ENCODE data around the gene MRPL36.

The MRPL36 gene

GRCh38 chr5:1840071-1840547 lies 40.5 kb upstream of the MRPL36 start:
- Histone ChIP-seq H3K4me2 (no peak overlapping the region; the same call in 1 of the 2 replicates), H3K9me3 (no peaks in the 10 kb centered on the region), H3K27me3 (peaks cover 25% of the 10 kb centered on the region), H4K20me1 (no peaks in the 10 kb centered on the region), H3K4me3 (no peak overlapping the region), H3K9ac (no peak overlapping the region), H3K27ac (no peak overlapping the region), H3K36me3 (no peaks in the 10 kb centered on the region), H3K4me1 (peaks cover 38% of the 10 kb centered on the region)
- no peak for TF ChIP-seq Cebpa-rat (IDR thresholded peaks at IDR 0.05)

DNA sequence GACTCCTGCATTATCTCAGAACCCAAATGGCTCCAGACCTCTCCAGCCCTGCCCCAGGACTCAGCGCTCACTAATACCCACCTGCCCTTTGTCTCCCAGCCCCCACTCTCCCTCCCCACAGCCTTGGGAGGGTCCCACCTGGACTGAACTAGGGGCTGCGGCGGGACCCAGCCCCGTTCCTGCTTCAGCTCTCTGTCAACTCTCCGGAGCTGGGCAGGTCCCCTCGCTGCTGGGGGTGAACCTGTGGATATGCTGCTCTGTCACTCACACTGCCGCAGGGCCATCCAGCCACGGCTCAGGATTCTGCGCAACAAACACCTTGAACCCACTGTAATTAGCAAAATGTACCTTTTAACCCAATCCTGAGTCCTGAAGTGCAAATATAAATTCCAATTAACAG lies 38.4 kb upstream of the MRPL36 start:
- no peaks in the 10 kb centered on the region for H4K20me1 ChIP-seq
- no peak overlapping the region for H3K27ac ChIP-seq
- peaks cover 25% of the 10 kb centered on the region for H3K27me3 ChIP-seq
- TF ChIP-seq Cebpa-rat (IDR thresholded peaks at IDR 0.05) = no peak
- H3K9me3 ChIP-seq = no peaks in the 10 kb centered on the region
- peaks cover 31% of the 10 kb centered on the region for H3K4me1 ChIP-seq
- no peak overlapping the region for H3K4me3 ChIP-seq
- 0 out of 2 replicates have a peak overlapping the region, but pooled peaks have one; percentile 14 for H3K9ac ChIP-seq
- no peaks in the 10 kb centered on the region for H3K36me3 ChIP-seq
- no peak overlapping the region; the same call in 1 of the 2 replicates for H3K4me2 ChIP-seq

DNA sequence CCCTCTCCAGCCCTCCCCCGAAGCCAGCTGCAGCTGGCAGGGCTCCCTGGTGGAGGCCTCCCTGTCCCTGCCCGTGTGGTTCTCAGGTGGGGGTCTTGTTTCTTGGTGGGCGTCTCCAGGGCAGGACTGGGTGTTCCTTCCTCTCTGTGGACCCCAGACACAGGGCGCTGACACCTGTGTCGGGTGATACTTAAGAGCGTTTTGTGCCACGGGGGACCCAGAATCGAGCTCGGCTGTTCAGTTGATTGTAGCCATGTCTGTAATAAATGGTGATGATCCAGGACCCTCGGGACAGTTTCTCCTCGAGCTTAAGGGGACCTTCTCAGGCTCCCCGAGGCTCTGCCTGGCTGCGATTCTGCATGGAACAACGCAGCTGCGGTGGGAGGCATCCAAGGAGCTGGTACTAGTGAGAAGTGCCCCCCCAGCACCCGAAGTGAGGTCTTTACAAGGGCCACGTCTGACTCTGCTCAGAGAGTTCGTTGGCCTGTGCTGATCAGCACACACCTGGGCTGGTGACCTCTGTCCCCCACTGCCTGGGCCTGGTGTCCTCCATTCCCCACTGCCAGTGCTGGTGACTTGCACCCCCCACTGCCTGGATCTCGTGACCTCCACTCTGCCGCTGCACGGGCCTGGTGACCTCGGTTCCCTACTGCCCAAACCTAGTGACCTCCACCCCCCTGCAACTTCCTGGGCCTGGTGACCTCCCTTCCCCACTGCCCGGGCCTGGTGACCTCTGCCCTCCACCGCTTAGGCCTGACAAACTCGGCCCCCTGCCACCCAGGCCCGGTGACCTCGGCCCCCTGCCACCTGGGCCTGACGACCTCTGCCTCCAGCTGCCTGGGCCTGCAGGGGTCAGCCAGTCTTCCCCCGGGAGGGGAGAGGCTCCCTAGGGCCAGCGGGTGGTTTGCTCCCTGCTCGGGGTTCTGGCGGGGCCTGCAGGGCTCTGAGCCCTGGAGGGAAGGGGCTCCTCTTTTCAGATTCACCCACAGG lies 37.5 kb upstream of the MRPL36 start:
- H3K27ac ChIP-seq = no peak overlapping the region
- H3K9me3 ChIP-seq = no peaks in the 10 kb centered on the region
- no peaks in the 10 kb centered on the region for H3K36me3 ChIP-seq
- no peak for TF ChIP-seq Cebpa-rat (IDR thresholded peaks at IDR 0.05)
- H3K4me2 ChIP-seq = peak overlapping the region; percentile 43
- H3K4me3 ChIP-seq = no peak overlapping the region
- H3K27me3 ChIP-seq = peaks cover 25% of the 10 kb centered on the region
- no peaks in the 10 kb centered on the region for H4K20me1 ChIP-seq
- H3K4me1 ChIP-seq = peaks cover 39% of the 10 kb centered on the region
- H3K9ac ChIP-seq = 0 out of 2 replicates have a peak overlapping the region, but pooled peaks have one; percentile 14

DNA sequence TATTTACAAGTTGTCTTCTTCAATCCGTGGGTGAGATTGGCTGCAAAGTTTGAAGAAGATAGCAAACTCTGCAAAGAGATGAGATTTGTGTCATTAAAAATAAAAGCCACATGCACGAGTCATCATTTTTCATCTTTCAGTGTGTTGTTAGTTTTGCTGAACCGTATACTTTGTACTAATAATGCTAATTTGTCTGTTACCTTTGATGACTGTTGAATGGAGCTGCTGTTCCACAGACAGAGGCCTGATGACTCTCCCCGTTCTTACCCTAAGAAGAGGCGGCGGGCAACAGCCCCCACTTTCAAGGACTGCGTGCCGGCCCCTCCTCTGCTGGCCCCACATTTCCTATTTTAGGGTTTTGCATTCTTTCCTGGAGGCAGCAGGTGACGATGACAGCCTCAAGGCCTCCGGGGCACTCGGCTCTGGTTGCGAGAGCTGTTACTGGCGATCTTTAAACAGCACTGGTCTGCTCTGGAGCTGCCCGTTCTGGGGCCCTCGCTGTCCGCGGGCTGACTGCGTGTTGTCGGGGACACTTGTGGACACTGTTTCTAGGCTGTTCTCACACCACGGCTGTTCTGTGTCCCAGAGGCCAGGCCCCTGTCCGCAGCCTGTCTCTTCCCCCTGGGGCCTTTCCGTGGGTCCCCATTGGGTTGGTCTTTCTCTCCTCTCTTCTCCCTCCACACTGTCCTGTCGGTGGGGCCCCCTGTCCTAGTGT lies 36.7 kb upstream of the MRPL36 start:
- H3K4me3 ChIP-seq = no peak overlapping the region
- no peak for TF ChIP-seq Cebpa-rat (IDR thresholded peaks at IDR 0.05)
- no peak overlapping the region for H3K27ac ChIP-seq
- peaks cover 25% of the 10 kb centered on the region for H3K27me3 ChIP-seq
- peaks cover 44% of the 10 kb centered on the region for H3K4me1 ChIP-seq
- H3K36me3 ChIP-seq = no peaks in the 10 kb centered on the region
- H4K20me1 ChIP-seq = no peaks in the 10 kb centered on the region
- H3K9ac ChIP-seq = no peak overlapping the region
- H3K4me2 ChIP-seq = peak overlapping the region; percentile 43; the same call in 1 of the 2 replicates
- H3K9me3 ChIP-seq = no peaks in the 10 kb centered on the region

- no peaks in the 10 kb centered on the region for H4K20me1 ChIP-seq
- H3K9ac ChIP-seq = no peak overlapping the region
- no peak overlapping the region for H3K27ac ChIP-seq
- H3K36me3 ChIP-seq = no peaks in the 10 kb centered on the region
- no peak overlapping the region for H3K4me2 ChIP-seq
- peaks cover 20% of the 10 kb centered on the region for H3K27me3 ChIP-seq
- H3K4me1 ChIP-seq = peaks cover 42% of the 10 kb centered on the region
- TF ChIP-seq Cebpa-rat (IDR thresholded peaks at IDR 0.05) = no peak
- H3K4me3 ChIP-seq = no peak overlapping the region
- no peaks in the 10 kb centered on the region for H3K9me3 ChIP-seq
These were observed 35.8 kb upstream of the MRPL36 start for GRCh38 chr5:1835431-1835830.

GRCh38 chr5:1834721-1835429 lies 35.2 kb upstream of the MRPL36 start:
- Histone ChIP-seq H3K27me3 (peaks cover 19% of the 10 kb centered on the region), H3K4me1 (peaks cover 39% of the 10 kb centered on the region), H3K27ac (no peak overlapping the region), H4K20me1 (no peaks in the 10 kb centered on the region), H3K9me3 (no peaks in the 10 kb centered on the region), H3K36me3 (no peaks in the 10 kb centered on the region), H3K9ac (no peak overlapping the region), H3K4me2 (no peak overlapping the region), H3K4me3 (no peak overlapping the region)
- no peak for TF ChIP-seq Cebpa-rat (IDR thresholded peaks at IDR 0.05)

- Histone ChIP-seq H3K27ac (no peak overlapping the region), H3K36me3 (no peaks in the 10 kb centered on the region), H3K4me1 (peaks cover 39% of the 10 kb centered on the region), H3K9me3 (no peaks in the 10 kb centered on the region), H4K20me1 (no peaks in the 10 kb centered on the region), H3K4me3 (no peak overlapping the region), H3K27me3 (peaks cover 19% of the 10 kb centered on the region), H3K9ac (no peak overlapping the region), H3K4me2 (no peak overlapping the region)
- no peak for TF ChIP-seq Cebpa-rat (IDR thresholded peaks at IDR 0.05)
These were observed 34.5 kb upstream of the MRPL36 start for GRCh38 chr5:1834022-1834551.

DNA sequence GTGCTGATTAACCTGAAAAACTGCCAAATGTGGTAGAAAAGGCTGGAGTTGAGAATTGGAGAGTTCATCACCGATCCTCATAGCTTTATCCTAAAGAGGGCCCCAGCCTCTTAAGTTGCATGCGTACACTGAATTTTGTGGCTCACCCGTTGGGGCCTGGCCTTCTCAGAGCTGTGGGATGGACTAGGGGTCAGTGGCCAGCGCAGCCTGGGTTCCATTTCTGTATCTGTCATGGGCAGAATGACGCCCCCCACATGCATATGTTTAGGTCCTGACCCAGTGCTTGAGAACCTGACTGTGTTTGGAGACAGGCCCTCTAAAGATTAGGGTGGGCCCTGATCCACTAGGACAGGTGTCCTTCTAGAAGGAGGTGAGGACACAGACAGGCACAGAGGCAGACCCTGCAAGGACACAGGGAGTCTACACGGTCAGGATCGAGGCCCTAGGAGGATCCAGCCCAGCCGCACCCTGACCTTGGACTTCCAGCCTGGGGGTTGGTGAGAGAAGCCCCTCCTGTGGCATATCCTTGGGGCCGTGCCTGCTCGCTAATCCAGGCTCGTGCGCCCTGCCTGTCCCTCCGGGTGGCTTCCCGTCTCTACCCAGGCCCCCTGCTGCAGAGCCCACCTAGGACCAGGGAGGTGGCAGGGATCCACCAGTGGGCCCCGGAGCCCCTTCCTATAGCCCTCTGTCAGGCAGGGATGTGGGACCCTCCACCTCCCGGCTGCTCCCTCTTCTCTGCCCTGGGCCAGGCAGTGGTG lies 33.8 kb upstream of the MRPL36 start:
- H3K4me2 ChIP-seq = no peak overlapping the region; the same call in 1 of the 2 replicates
- H3K9ac ChIP-seq = no peak overlapping the region
- no peak overlapping the region for H3K27ac ChIP-seq
- H3K4me1 ChIP-seq = peaks cover 39% of the 10 kb centered on the region
- H3K27me3 ChIP-seq = peaks cover 19% of the 10 kb centered on the region
- no peaks in the 10 kb centered on the region for H3K36me3 ChIP-seq
- no peak for TF ChIP-seq Cebpa-rat (IDR thresholded peaks at IDR 0.05)
- H3K9me3 ChIP-seq = no peaks in the 10 kb centered on the region
- H4K20me1 ChIP-seq = no peaks in the 10 kb centered on the region
- no peak overlapping the region for H3K4me3 ChIP-seq

All from BLaER1 (cell line).